ENCODE data around the gene OR7A5. TPM values are rescaled to one million over a fixed set of nuclear protein-coding genes. Genes with fewer than 3 reads are reported as not detected.
"Not testable (repeated sequence)": the region's sequence is repeated elsewhere in the genome, so short reads cannot be mapped to it uniquely, and the experiment has no call there.

The OR7A5 gene
- total and polyA plus RNA-seq, 7 donors, result 0.01 TPM; not detected in 4

- Histone ChIP-seq H3K27me3 (ENCODE audit: insufficient read depth in 3 of 3, low read length in 2 of 3) (peaks cover 0 to 2% (median 0%) of the 10 kb centered on the region in 3 donors), H3K9me3 (no peaks in the 10 kb centered on the region), H3K4me3 (no peak overlapping the region), H3K27ac (no peak overlapping the region), H3K4me1 (no peaks in the 10 kb centered on the region), H3K36me3 (ENCODE audit: insufficient read depth in 1 of 2, low read depth in 1 of 2) (no peaks in the 10 kb centered on the region)
- no peak for ATAC-seq
- no peak for DNase-seq
- intact Hi-C loops (cut with DNase I), result no loop called here
- TF ChIP-seq CTCF (IDR thresholded peaks at IDR 0.05), result no peak
- 78 to 82% (median 80%) methylated on average over 5 of the region's 5 CpGs for WGBS, 3 donors
Measured at GRCh38 chr19:14795078-14795721, 39.8 kb downstream of the OR7A5 start.

GRCh38 chr19:14792250-14792649 lies 42.7 kb downstream of the OR7A5 start:
- ATAC-seq; H3K4me3 ChIP-seq; H3K9me3 ChIP-seq; intact Hi-C loops (cut with DNase I); H3K4me1 ChIP-seq; H3K27me3 ChIP-seq (ENCODE audit: insufficient read depth in 3 of 3, low read length in 2 of 3); H3K36me3 ChIP-seq (ENCODE audit: insufficient read depth in 1 of 2, low read depth in 1 of 2); DNase-seq; H3K27ac ChIP-seq: not testable (repeated sequence)
- 69 to 76% (median 75%) methylated on average over 6 of the region's 6 CpGs for WGBS, 3 donors

- DNase-seq, result peak in 1 of 2 donors; percentile 56
- H3K4me1 ChIP-seq, result no peaks in the 10 kb centered on the region
Measured at GRCh38 chr19:14786421-14786851, 48.5 kb downstream of the OR7A5 start.

GRCh38 chr19:14785102-14785793 lies 49.7 kb downstream of the OR7A5 start:
- H3K4me1 ChIP-seq; intact Hi-C loops (cut with DNase I); H3K9me3 ChIP-seq; H3K27me3 ChIP-seq (ENCODE audit: insufficient read depth in 3 of 3, low read length in 2 of 3); H3K27ac ChIP-seq; H3K36me3 ChIP-seq (ENCODE audit: insufficient read depth in 1 of 2, low read depth in 1 of 2); H3K4me3 ChIP-seq: not testable (repeated sequence)
- DNase-seq (peak; percentile 36 to 58), ATAC-seq (peak in 3 of 4 donors; percentile 24 to 57 (median 55))
- WGBS, 3 donors, result 54 to 57% (median 54%) methylated on average over 8 to 9 of the region's 11 CpGs

More at GRCh38 chr19:14786421-14786851, 48.5 kb downstream of the OR7A5 start:
- intact Hi-C loops (cut with DNase I), result no loop called here
- ATAC-seq, result no peak
- no peak overlapping the region for H3K4me3 ChIP-seq
- H3K27me3 ChIP-seq (ENCODE audit: insufficient read depth in 3 of 3, low read length in 2 of 3), result peaks cover 0 to 4% (median 4%) of the 10 kb centered on the region in 3 donors
- H3K27ac ChIP-seq, result no peak overlapping the region
- WGBS, 3 donors, result 14 to 16% (median 14%) methylated on average over 16 to 18 of the region's 18 CpGs
- TF ChIP-seq CTCF (IDR thresholded peaks at IDR 0.05), result peak; percentile 27
- H3K36me3 ChIP-seq (ENCODE audit: insufficient read depth in 1 of 2, low read depth in 1 of 2), result no peaks in the 10 kb centered on the region
- no peaks in the 10 kb centered on the region for H3K9me3 ChIP-seq

GRCh38 chr19:14784730-14785101 lies 50.3 kb downstream of the OR7A5 start:
- 37 to 45% (median 42%) methylated on average over 9 of the region's 10 CpGs for WGBS, 3 donors
- ATAC-seq (peak; percentile 27 to 65 (median 51)), DNase-seq (peak; percentile 59 to 77)
- H3K36me3 ChIP-seq (ENCODE audit: insufficient read depth in 1 of 2, low read depth in 1 of 2); H3K9me3 ChIP-seq; intact Hi-C loops (cut with DNase I); H3K27ac ChIP-seq; H3K4me3 ChIP-seq; H3K4me1 ChIP-seq; H3K27me3 ChIP-seq (ENCODE audit: insufficient read depth in 3 of 3, low read length in 2 of 3): not testable (repeated sequence)

GRCh38 chr19:14783410-14783998 lies 51.5 kb downstream of the OR7A5 start:
- H3K36me3 ChIP-seq (ENCODE audit: insufficient read depth in 1 of 2, low read depth in 1 of 2); H3K27me3 ChIP-seq (ENCODE audit: insufficient read depth in 3 of 3, low read length in 2 of 3); H3K4me3 ChIP-seq; H3K9me3 ChIP-seq; intact Hi-C loops (cut with DNase I); H3K4me1 ChIP-seq; DNase-seq; H3K27ac ChIP-seq; ATAC-seq: not testable (repeated sequence)
- 48 to 64% (median 55%) methylated on average over 7 to 8 of the region's 8 CpGs for WGBS, 3 donors
